Ectodermal cell (in vitro differentiated cells): ENCODE results near the gene TEKT3.

Experiments used
- H3K27ac ChIP-seq: 2 replicates; pipeline ENCODE4 v1.7.0; 2013; ENCODE audit warnings: mild to moderate bottlenecking, low read depth, low read length; ENCODE audit not compliant: insufficient read depth, poor library complexity, severe bottlenecking
- H3K27me3 ChIP-seq: 2 replicates; pipeline ENCODE4 v1.7.0; 2013; ENCODE audit warnings: mild to moderate bottlenecking, low read length; ENCODE audit not compliant: insufficient read depth, control insufficient read depth, poor library complexity, severe bottlenecking
- H3K36me3 ChIP-seq: one replicate; pipeline ENCODE4 v1.7.0; 2013; ENCODE audit warnings: low read length; ENCODE audit not compliant: control insufficient read depth, insufficient read depth
- H3K4me1 ChIP-seq: one replicate; pipeline ENCODE4 v1.7.0; 2013; ENCODE audit warnings: low read length; ENCODE audit not compliant: control insufficient read depth, insufficient read depth
- H3K4me3 ChIP-seq: 2 replicates; pipeline ENCODE4 v1.7.0; 2013; ENCODE audit warnings: low read depth, low read length, control low read depth; ENCODE audit not compliant: insufficient read depth
- H3K9me3 ChIP-seq: 2 replicates; pipeline ENCODE4 v1.7.0; 2013; ENCODE audit warnings: mild to moderate bottlenecking, low read length, moderate library complexity; ENCODE audit not compliant: control insufficient read depth
- WGBS, 2 experiments: methylation state at CpG; one replicate each; pipeline ENCODE4 v1.1.7; 2013; ENCODE audit warnings: missing lambda C conversion rate in 2 of 2; 5-methylcytosine and 5-hydroxymethylcytosine counted together

TEKT3 gene

DNA sequence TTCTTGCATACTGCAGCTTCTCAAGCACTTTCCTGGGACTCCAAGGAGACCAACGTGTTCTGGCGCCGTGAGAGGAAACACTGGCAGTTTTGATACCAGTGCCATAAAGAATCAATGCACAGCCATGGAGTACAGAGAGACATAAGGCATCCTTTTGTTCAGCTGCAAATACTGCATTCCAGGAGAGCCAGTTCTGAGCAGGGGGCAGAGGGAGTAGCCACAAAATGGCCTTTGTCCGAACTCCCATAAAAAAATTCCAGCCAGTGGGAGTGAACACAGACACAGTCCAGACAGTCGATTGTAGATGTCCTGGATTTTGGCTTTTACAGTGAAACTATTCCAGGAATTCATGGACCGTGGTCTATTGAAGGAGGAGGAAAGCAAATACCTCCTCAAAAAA lies 36.2 kb upstream of the TEKT3 start:
- Histone ChIP-seq H3K4me3 (no peak overlapping the region), H3K27ac (peak overlapping the region; percentile 67)
- 88 to 90% methylated on average over 6 of the region's 6 CpGs for WGBS, 2 experiments

DNA sequence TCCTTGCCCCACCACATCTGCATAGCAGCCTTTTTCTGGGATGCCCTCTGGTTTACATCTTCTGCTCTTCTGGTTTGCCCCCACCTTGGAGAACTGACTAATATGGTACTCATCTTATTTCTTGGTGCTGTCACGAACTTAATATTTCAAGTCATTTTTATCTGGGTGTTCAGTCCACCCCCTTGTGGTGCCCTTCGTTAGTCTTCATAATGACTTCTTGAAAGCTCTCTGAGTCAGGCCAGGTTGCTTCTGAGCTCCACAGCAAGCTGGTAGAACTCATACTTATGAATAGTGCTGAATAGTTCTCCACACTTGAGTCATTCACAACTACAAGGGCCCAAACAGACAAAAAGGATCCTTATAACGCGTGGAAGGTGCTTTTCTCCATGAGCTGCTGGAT lies 35.8 kb upstream of the TEKT3 start:
- 96 to 99% methylated on average over 4 of the region's 4 CpGs for WGBS, 2 experiments
- no peaks in the 10 kb centered on the region for H3K4me1 ChIP-seq
- peak overlapping the region; percentile 67 for H3K27ac ChIP-seq
- H3K36me3 ChIP-seq: no peaks in the 10 kb centered on the region
- no peaks in the 10 kb centered on the region for H3K9me3 ChIP-seq
- H3K27me3 ChIP-seq: no peaks in the 10 kb centered on the region
- no peak overlapping the region for H3K4me3 ChIP-seq

More for the DNA sequence above, 36.2 kb upstream of the TEKT3 start:
- no peaks in the 10 kb centered on the region for H3K36me3 ChIP-seq
- H3K9me3 ChIP-seq: no peaks in the 10 kb centered on the region
- no peaks in the 10 kb centered on the region for H3K27me3 ChIP-seq
- H3K4me1 ChIP-seq: no peaks in the 10 kb centered on the region

DNA sequence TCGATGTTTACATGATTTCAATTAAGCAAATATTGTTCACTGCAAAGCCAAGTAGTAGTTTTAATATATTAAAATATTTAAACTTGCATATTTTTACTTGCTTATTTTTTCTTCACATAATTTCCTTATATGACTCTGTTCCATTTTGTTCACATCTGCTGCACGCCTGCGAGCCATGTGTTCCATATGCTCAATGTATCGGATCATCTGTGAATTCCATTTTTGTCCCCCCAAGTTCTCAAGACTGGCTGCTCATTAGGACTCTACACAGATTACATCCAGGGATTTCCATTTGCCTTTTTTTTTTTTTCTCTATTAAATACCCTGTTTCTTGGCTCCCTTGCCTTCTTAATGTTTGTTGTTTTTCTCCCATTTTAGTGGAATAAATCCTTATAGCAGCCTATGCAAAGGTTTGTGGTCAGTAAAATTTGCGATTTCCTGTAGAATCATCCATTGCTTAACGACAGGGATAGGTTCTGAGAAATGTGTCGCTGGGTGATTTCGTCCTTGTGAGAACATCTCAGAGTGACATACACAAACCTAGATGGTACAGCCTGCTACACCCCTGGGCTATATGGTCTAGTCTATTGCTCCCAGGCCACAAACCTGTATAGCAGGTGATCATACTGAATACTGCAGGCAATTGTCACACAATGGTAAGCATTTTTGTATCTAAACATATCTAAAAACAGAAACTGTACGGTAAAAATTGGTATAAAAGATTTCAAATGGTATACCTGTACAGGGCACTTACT lies 30.2 kb upstream of the TEKT3 start:
- Histone ChIP-seq H3K27me3 (no peaks in the 10 kb centered on the region), H3K9me3 (no peaks in the 10 kb centered on the region), H3K36me3 (no peaks in the 10 kb centered on the region), H3K27ac (no peak overlapping the region), H3K4me1 (no peaks in the 10 kb centered on the region), H3K4me3 (no peak overlapping the region)
- 96 to 97% methylated on average over 8 of the region's 9 CpGs for WGBS, 2 experiments

DNA sequence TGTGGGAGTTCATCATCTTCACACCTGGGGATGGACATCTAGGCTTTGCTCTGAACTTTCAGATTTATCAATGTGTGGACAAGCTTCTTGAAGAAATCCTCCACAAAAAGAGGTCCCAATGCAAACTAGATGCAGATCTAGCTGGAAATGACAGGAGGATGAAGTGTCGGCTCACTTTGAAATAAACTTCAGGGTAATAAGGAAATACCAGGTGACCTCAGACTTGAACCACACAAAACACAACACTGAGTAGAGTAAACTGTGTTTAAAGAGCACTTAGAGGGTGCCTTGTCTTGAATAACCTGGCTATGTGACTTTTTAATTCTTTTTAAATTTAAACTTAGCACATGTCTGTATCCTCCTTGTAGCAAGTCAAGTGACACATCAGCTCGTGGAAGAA lies 27.2 kb upstream of the TEKT3 start:
- Histone ChIP-seq H3K4me3 (no peak overlapping the region), H3K9me3 (no peaks in the 10 kb centered on the region), H3K4me1 (no peaks in the 10 kb centered on the region), H3K27ac (no peak overlapping the region), H3K27me3 (no peaks in the 10 kb centered on the region), H3K36me3 (no peaks in the 10 kb centered on the region)
- WGBS, 2 experiments: 95 to 96% methylated on average over 2 of the region's 2 CpGs

DNA sequence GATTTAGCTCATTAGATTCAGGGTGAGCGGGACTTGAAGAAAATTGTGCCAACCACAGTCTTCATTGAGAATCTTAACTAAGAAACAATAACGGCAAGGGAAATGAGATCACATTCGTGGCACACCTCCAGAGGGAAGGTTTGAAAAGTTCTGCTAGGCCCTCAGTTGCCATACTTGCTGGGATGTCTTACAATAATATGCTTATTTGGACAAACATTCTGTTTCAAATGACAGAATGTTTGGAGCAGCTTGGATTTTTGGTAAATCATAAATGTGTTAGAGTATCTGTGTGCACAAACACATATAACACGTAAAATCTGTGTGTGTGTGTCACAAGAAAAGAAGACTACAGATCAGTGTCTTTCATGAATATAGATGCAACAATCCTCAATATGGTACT lies 24.6 kb upstream of the TEKT3 start:
- 96 to 100% methylated on average over 4 of the region's 4 CpGs for WGBS, 2 experiments
- Histone ChIP-seq H3K27ac (no peak overlapping the region), H3K36me3 (no peaks in the 10 kb centered on the region), H3K27me3 (no peaks in the 10 kb centered on the region), H3K9me3 (no peaks in the 10 kb centered on the region), H3K4me3 (no peak overlapping the region), H3K4me1 (no peaks in the 10 kb centered on the region)

DNA sequence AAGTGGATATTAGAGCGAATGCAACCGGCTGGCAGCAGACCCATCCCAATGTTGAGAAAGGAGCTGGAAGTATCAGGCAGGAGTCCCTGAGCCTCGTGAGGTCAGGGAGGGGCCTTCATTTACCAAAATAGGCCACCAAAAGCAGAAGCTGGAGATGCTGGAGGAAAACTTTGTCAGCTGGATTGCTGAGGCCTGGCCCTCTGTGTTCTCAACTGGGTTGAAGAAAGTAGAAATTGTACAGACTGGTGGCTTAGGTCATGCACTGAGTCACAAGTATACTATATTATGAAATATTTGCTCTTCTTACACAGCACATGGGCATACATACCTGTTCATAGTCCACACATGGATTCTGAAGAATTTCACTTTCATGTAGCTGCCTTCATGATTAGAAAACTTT lies 23.2 kb upstream of the TEKT3 start:
- no peaks in the 10 kb centered on the region for H3K27me3 ChIP-seq
- no peaks in the 10 kb centered on the region for H3K9me3 ChIP-seq
- H3K4me1 ChIP-seq: no peaks in the 10 kb centered on the region
- no peak overlapping the region for H3K27ac ChIP-seq
- 93 to 95% methylated on average over 3 of the region's 3 CpGs for WGBS, 2 experiments
- H3K36me3 ChIP-seq: no peaks in the 10 kb centered on the region
- H3K4me3 ChIP-seq: no peak overlapping the region

DNA sequence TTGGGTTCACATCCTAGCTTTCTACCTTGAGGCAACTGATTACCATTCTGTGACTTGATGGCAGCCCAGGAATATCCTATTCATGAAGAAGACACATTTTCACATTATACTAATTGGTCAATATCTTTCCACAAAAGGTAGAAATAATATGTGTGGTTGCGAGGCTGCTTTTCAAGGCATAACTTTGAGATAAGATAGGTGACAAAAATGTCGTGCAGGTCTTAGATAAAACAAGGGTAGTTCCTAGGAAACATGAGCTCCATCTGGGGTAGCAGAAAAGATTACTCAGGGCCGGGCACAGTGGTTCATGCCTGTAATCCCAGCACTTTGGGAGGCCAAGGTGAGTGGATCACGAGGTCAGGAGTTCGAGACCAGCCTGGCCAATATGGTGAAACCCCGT lies 22.3 kb upstream of the TEKT3 start:
- no peak overlapping the region for H3K27ac ChIP-seq
- no peaks in the 10 kb centered on the region for H3K4me1 ChIP-seq
- no peaks in the 10 kb centered on the region for H3K36me3 ChIP-seq
- WGBS, 2 experiments: 77 to 84% methylated on average over 6 of the region's 6 CpGs
- no peaks in the 10 kb centered on the region for H3K9me3 ChIP-seq
- H3K4me3 ChIP-seq: no peak overlapping the region
- no peaks in the 10 kb centered on the region for H3K27me3 ChIP-seq

DNA sequence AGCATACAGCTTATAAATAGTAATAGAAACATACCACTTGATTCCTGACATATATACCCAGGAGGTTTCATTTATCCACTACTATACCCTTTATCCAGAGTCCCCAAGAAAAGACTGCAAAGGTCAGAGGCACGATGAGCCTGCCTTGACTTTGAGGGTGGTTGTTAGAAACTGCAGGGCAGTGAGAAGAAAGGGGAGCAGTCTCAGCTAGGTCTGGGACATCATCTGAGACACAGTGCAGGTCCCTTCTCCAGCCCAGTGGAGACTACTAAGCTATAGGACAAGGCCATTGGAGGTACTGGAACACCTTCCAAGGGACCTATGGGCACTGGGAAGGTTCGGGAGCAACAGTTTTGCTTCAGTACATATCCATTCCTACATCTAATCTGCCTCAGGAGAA lies 20.2 kb upstream of the TEKT3 start:
- Histone ChIP-seq H3K27ac (no peak overlapping the region), H3K4me1 (no peaks in the 10 kb centered on the region), H3K36me3 (no peaks in the 10 kb centered on the region), H3K4me3 (no peak overlapping the region), H3K9me3 (no peaks in the 10 kb centered on the region), H3K27me3 (no peaks in the 10 kb centered on the region)
- 80 to 94% methylated on average over 2 of the region's 2 CpGs for WGBS, 2 experiments

DNA sequence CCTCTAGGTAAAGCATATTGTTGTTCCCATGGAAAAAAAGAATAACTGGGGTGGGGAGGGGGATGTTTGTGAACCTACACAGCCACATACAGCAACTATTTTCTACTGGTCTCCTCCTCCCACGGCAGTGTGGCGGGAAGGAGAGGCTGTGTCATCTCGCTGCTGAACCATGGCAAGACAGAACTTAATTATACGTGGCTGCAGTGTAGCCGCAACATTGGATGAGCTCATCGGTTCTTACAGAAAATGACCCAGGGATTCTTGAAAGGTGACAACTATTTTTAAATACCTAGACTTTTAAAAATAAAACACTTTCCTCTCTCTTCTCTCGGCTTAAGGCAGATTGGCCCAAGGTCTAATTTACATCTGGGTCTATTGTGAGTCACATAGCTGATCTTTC lies 19.8 kb upstream of the TEKT3 start:
- no peak overlapping the region for H3K4me3 ChIP-seq
- H3K27ac ChIP-seq: no peak overlapping the region
- H3K9me3 ChIP-seq: no peaks in the 10 kb centered on the region
- no peaks in the 10 kb centered on the region for H3K36me3 ChIP-seq
- H3K27me3 ChIP-seq: no peaks in the 10 kb centered on the region
- H3K4me1 ChIP-seq: no peaks in the 10 kb centered on the region
- 85 to 86% methylated on average over 7 of the region's 7 CpGs for WGBS, 2 experiments

DNA sequence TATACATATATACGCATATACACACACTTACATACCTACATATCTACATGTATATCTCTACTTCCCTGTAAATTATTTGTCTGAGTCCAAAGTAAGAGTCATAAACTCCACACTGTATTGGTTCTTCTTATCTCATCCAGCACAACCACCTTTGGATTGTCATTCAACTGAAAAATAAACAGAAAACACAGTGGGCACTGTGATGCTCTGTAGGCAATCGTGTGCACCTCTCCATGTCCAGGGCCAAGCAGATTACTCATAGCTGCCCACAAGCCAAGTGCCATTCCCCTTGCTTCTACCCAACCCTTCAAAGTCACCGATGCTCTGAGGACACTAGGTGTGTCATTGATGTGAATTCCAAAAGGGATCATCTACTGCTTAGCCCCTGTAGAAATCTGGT lies 12.9 kb upstream of the TEKT3 start:
- Histone ChIP-seq H3K9me3 (no peaks in the 10 kb centered on the region), H3K36me3 (no peaks in the 10 kb centered on the region), H3K27me3 (no peaks in the 10 kb centered on the region), H3K4me1 (no peaks in the 10 kb centered on the region), H3K4me3 (no peak overlapping the region), H3K27ac (no peak overlapping the region)
- WGBS, 2 experiments: 90 to 95% methylated on average over 3 of the region's 3 CpGs

DNA sequence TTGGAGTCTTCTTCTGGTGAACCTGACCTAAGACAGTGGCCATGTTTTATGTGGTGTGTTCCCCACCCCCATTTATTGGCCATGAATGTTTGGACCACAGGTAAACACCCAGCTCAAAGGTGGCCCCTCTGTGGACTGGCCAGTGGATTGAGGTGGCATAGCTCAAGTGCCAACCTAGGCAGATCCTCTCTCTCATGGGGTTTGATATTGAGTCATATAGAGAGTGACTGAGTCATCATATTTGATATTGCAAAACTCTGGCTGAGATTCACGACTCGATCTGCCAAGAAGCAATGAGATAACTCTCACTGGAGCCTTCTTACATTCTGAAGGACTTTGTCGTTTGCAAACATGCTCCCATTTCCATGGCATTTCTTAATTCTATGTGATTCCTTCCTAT lies 10.5 kb upstream of the TEKT3 start:
- Histone ChIP-seq H3K9me3 (no peaks in the 10 kb centered on the region), H3K4me1 (no peaks in the 10 kb centered on the region), H3K27me3 (no peaks in the 10 kb centered on the region), H3K4me3 (no peak overlapping the region), H3K27ac (no peak overlapping the region), H3K36me3 (no peaks in the 10 kb centered on the region)
- WGBS, 2 experiments: 92 to 94% methylated on average over 3 of the region's 3 CpGs
